ENCODE measurements around the gene SNN. TPM values are rescaled to one million over a fixed set of nuclear protein-coding genes. Genes with fewer than 3 reads are reported as not detected.

SNN gene
- total RNA-seq, 4 donors from 2014 or later: 30.7 to 66.9 (median 33.6) TPM

DNA sequence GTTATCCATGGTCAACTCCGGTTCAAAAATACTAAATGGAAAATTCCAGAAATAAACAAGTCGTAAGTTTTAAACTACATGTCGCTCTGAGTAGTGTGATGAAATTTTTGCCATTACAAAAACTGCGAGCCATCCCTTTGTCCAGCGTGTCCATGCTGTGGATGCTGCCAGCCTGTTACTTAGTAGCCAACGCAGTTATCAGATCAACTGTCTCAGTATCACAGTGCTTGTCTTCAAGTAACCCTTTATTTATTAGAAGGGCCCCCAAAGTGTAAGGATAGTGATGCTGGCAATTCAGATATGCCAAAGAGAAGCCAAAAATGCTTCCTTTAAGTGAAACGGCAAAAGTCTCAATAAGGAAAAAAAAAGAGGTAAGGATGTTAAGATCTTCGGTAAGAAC lies 23.9 kb downstream of the SNN start:
- no peak overlapping the region for H3K27ac ChIP-seq (replicated peaks in 1 of 4)
- no peaks in the 10 kb centered on the region for H3K9me3 ChIP-seq
- TF ChIP-seq, protein P1, sequence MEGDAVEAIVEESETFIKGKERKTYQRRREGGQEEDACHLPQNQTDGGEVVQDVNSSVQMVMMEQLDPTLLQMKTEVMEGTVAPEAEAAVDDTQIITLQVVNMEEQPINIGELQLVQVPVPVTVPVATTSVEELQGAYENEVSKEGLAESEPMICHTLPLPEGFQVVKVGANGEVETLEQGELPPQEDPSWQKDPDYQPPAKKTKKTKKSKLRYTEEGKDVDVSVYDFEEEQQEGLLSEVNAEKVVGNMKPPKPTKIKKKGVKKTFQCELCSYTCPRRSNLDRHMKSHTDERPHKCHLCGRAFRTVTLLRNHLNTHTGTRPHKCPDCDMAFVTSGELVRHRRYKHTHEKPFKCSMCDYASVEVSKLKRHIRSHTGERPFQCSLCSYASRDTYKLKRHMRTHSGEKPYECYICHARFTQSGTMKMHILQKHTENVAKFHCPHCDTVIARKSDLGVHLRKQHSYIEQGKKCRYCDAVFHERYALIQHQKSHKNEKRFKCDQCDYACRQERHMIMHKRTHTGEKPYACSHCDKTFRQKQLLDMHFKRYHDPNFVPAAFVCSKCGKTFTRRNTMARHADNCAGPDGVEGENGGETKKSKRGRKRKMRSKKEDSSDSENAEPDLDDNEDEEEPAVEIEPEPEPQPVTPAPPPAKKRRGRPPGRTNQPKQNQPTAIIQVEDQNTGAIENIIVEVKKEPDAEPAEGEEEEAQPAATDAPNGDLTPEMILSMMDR (IDR thresholded peaks at IDR 0.05): no peak
- no peak for TF ChIP-seq POLR2A (IDR thresholded peaks at IDR 0.05; ENCODE audit: low read depth)
- TF ChIP-seq POLR2AphosphoS5 (IDR thresholded peaks at IDR 0.05): no peak
- no peak for TF ChIP-seq EP300 (IDR thresholded peaks at IDR 0.05)
- H3K36me3 ChIP-seq: peaks cover 31 to 71% (median 64%) of the 10 kb centered on the region in 4 donors
- intact Hi-C loops (cut with DNase I): no loop called here
- no peaks in the 10 kb centered on the region for H3K27me3 ChIP-seq
- no peak overlapping the region for H3K4me3 ChIP-seq
- H3K4me1 ChIP-seq: peaks cover 15 to 34% (median 30%) of the 10 kb centered on the region in 4 donors
- WGBS: 89% methylated on average over 8 of the region's 8 CpGs
- DNase-seq (ENCODE audit: extremely low spot score): no peak

DNA sequence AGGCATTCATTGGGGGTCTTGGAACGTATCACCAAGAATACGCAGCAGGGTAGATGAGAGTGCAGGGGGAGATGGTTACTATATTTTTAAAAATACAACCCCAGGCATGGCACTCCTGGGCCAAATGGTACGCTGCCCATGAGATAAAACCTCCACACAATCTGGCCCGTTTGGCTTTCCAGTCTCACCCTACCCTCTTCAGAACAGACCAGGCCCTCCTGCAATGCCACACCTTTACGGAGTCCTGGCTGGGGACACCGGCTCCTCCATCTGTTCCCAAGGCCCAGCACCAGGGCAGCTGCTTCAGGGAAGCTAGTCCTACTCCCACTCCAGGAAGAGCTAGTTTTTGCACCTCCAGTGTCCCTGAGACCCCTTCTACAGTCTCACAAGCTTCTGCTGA lies 24.4 kb downstream of the SNN start:
- Histone ChIP-seq H3K27ac (replicated peaks in 1 of 4) (no peak overlapping the region), H3K4me3 (no peak overlapping the region), H3K9me3 (no peaks in the 10 kb centered on the region), H3K27me3 (no peaks in the 10 kb centered on the region), H3K4me1 (peaks cover 10 to 29% (median 25%) of the 10 kb centered on the region in 4 donors), H3K36me3 (peaks cover 31 to 71% (median 64%) of the 10 kb centered on the region in 4 donors)
- no peak for DNase-seq (ENCODE audit: extremely low spot score)
- WGBS: 92% methylated on average over 6 of the region's 6 CpGs
- TF ChIP-seq POLR2AphosphoS5 (IDR thresholded peaks at IDR 0.05) (no peak), POLR2A (IDR thresholded peaks at IDR 0.05; ENCODE audit: low read depth) (no peak), EP300 (IDR thresholded peaks at IDR 0.05) (no peak)
- TF ChIP-seq, protein P1 (IDR thresholded peaks at IDR 0.05): no peak
- intact Hi-C loops (cut with DNase I): no loop called here

DNA sequence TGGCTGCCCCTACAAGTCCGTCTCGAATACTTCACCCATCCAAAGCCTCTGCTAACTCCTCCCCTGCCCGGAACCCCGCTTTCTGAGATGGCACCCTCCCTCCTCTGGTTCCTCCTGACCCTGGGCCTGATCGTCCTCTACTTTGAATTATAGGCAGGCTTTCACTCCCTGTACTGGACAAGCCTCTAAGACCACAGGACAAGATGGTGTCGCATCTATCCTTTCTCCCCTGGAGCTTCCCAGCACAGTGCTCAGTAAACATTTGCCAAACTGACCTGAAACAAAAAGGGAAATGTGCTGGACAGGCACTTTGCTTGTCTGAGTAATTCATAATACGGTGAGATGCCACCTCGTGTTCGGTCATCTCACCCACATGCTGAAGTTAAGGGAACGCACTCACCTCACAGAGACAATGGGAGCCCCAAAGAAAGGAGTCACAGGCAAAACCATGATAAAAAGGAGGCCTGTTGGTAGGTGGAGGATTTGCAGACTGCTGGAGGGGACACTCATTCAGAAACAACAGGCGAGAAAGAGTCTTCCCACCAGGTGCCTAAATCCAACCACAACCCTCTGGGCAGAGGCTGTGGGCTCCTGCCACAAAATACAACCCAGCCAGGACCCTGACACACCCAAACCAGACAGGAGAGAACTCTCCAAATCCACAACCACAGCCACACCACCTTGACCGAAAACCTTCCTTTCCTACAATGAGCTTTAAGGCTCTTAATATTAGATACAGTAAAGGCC lies 28.2 kb downstream of the SNN start:
- Histone ChIP-seq H3K9me3 (no peaks in the 10 kb centered on the region), H3K36me3 (peaks cover 40 to 84% (median 74%) of the 10 kb centered on the region in 4 donors), H3K27me3 (no peaks in the 10 kb centered on the region), H3K4me1 (no peaks in the 10 kb centered on the region), H3K4me3 (no peak overlapping the region), H3K27ac (replicated peaks in 1 of 4) (no peak overlapping the region)
- TF ChIP-seq EP300 (IDR thresholded peaks at IDR 0.05) (no peak), POLR2A (IDR thresholded peaks at IDR 0.05; ENCODE audit: low read depth) (no peak), POLR2AphosphoS5 (IDR thresholded peaks at IDR 0.05) (no peak)
- TF ChIP-seq, protein P1 (IDR thresholded peaks at IDR 0.05): no peak
- intact Hi-C loops (cut with DNase I): no loop called here
- no peak for DNase-seq (ENCODE audit: extremely low spot score)
- WGBS: 96% methylated on average over 12 of the region's 12 CpGs

DNA sequence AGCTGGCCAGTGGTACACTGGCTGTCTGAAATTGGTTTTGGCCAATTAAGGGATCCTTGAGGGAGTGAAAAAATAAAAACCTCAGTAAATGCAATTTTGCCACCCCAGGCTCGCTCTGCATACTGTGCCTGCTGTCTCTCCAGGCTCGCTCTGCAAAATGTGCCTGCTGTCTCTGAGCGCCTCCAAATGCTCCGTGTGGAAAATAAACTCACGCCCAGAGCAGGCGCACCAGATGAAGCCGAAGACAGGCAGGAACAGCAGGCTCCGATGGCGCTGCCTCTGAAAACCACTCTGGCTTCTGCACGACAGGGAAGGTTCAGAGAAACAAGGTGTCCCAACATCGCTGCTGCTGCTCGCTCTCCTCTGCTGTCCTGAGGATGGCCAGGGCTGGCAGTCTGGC lies 29.1 kb downstream of the SNN start:
- DNase-seq (ENCODE audit: extremely low spot score): no peak
- Histone ChIP-seq H3K4me1 (no peaks in the 10 kb centered on the region), H3K36me3 (peaks cover 36 to 79% (median 65%) of the 10 kb centered on the region in 4 donors), H3K9me3 (no peaks in the 10 kb centered on the region), H3K27me3 (no peaks in the 10 kb centered on the region), H3K27ac (replicated peaks in 1 of 4) (no peak overlapping the region), H3K4me3 (no peak overlapping the region)
- intact Hi-C loops (cut with DNase I): no loop called here
- 93% methylated on average over 5 of the region's 12 CpGs for WGBS
- TF ChIP-seq EP300 (IDR thresholded peaks at IDR 0.05) (no peak), POLR2A (IDR thresholded peaks at IDR 0.05; ENCODE audit: low read depth) (no peak), POLR2AphosphoS5 (IDR thresholded peaks at IDR 0.05) (no peak)
- TF ChIP-seq, protein P1 (IDR thresholded peaks at IDR 0.05): no peak
